HepG2 (cell line): ENCODE data around the gene HAP1. TPM values are rescaled to one million over a fixed set of nuclear protein-coding genes. Genes with fewer than 3 reads are reported as not detected.

ENCODE experiments used
- BRCA1 ChIP-seq: sonication (generic); formaldehyde crosslinking; IDR thresholded peaks from 2 replicates; pipeline ENCODE4 v1.4.0; 2020; ENCODE audit warnings: missing genetic modification reagents
- CERS6 ChIP-seq: sonication (generic); formaldehyde crosslinking; IDR thresholded peaks from 2 replicates; pipeline ENCODE4 v1.5.0; 2020; ENCODE audit warnings: missing genetic modification reagents
- DBP ChIP-seq: sonication (generic); formaldehyde crosslinking; IDR thresholded peaks from 2 replicates; pipeline ENCODE4 v1.4.0; 2020; ENCODE audit warnings: missing genetic modification reagents; ENCODE audit errors: not compliant biosample characterization
- GMEB1 ChIP-seq: sonication (generic); formaldehyde crosslinking; IDR thresholded peaks from 2 replicates; pipeline ENCODE4 v1.5.1; 2020; ENCODE audit warnings: missing genetic modification reagents, mild to moderate bottlenecking, borderline replicate concordance
- NR2C2 ChIP-seq: sonication (generic); formaldehyde crosslinking; IDR thresholded peaks from 2 replicates; pipeline ENCODE4 v1.4.0; 2020; ENCODE audit warnings: missing genetic modification reagents, mild to moderate bottlenecking, moderate library complexity, borderline replicate concordance
- U2AF1 ChIP-seq: fragments of 200-400 bp; formaldehyde crosslinking; optimal IDR thresholded peaks from 2 replicates; pipeline ENCODE3; 2017; ENCODE audit warnings: mild to moderate bottlenecking, low read depth, low read length
- ZNF431 ChIP-seq: sonication (generic); formaldehyde crosslinking; IDR thresholded peaks from 2 replicates; pipeline ENCODE4 v1.9.0; 2022; ENCODE audit warnings: missing genetic modification reagents, low read depth, mild to moderate bottlenecking, borderline replicate concordance
- ZNF616 ChIP-seq: sonication (generic); formaldehyde crosslinking; IDR thresholded peaks from 2 replicates; pipeline ENCODE4 v1.5.0; 2020; ENCODE audit warnings: low read depth, mild to moderate bottlenecking, missing genetic modification reagents
- ZNF75D ChIP-seq: sonication (generic); formaldehyde crosslinking; IDR thresholded peaks from 2 replicates; pipeline ENCODE4 v1.8.1; 2023; ENCODE audit warnings: missing genetic modification reagents, mild to moderate bottlenecking, borderline replicate concordance
- ZNF766 ChIP-seq: sonication (generic); formaldehyde crosslinking; IDR thresholded peaks from 2 replicates; pipeline ENCODE4 v1.5.0; 2020; ENCODE audit warnings: missing genetic modification reagents, borderline replicate concordance
- polyA plus RNA-seq, 8 experiments: library from polyadenylated mRNA; depleted of rRNA in 3 of 8; stranded (reverse) in 7 of 8; unstranded in 1 of 8; fragments of >200 nt; fragmentation: Illumina TruSeq in 4 of 8; extraction: Trizol in 4 of 8; gene quantifications; 2 replicates each; pipeline versions ENCODE4 v1.2.1 to v1.2.3, GENCODE V29; 2011 to 2016; ENCODE audit warnings: low read depth in 4 of 8, missing spikeins in 1 of 8, mixed read lengths in 1 of 8; ENCODE audit not compliant: insufficient read depth in 1 of 8
- total RNA-seq, 5 experiments: library from RNA; depleted of rRNA; stranded (reverse); fragments of >200 nt; fragmentation: Illumina TruSeq; extraction: Trizol; gene quantifications; 2 replicates each; pipeline ENCODE4 v1.2.3, GENCODE V29; 2016; ENCODE audit warnings: low read depth in 1 of 5
- TF ChIP-seq, protein P1 (sequence below): sonication (generic); formaldehyde crosslinking; IDR thresholded peaks from 2 replicates; pipeline ENCODE4 v1.4.0; 2020; ENCODE audit warnings: low read depth, mild to moderate bottlenecking, missing genetic modification reagents
- TF ChIP-seq, protein P2 (sequence below): sonication (generic); formaldehyde crosslinking; IDR thresholded peaks from 2 replicates; pipeline ENCODE4 v1.4.0; 2020; ENCODE audit warnings: missing genetic modification reagents
- TF ChIP-seq, protein P3 (sequence below): sonication (generic); formaldehyde crosslinking; IDR thresholded peaks from 2 replicates; pipeline ENCODE4 v1.9.0; 2021; ENCODE audit warnings: missing genetic modification reagents, mild to moderate bottlenecking, borderline replicate concordance
- TF ChIP-seq, protein P4 (sequence below): sonication (generic); formaldehyde crosslinking; IDR thresholded peaks from 2 replicates; pipeline ENCODE4 v1.9.0; 2021; ENCODE audit warnings: missing genetic modification reagents, borderline replicate concordance

The HAP1 gene
- total and polyA plus RNA-seq, 2 of the 13 experiments (the other 11 are each of a cell fraction or from before 2014, with no cell fraction given), result 0.07 TPM

DNA sequence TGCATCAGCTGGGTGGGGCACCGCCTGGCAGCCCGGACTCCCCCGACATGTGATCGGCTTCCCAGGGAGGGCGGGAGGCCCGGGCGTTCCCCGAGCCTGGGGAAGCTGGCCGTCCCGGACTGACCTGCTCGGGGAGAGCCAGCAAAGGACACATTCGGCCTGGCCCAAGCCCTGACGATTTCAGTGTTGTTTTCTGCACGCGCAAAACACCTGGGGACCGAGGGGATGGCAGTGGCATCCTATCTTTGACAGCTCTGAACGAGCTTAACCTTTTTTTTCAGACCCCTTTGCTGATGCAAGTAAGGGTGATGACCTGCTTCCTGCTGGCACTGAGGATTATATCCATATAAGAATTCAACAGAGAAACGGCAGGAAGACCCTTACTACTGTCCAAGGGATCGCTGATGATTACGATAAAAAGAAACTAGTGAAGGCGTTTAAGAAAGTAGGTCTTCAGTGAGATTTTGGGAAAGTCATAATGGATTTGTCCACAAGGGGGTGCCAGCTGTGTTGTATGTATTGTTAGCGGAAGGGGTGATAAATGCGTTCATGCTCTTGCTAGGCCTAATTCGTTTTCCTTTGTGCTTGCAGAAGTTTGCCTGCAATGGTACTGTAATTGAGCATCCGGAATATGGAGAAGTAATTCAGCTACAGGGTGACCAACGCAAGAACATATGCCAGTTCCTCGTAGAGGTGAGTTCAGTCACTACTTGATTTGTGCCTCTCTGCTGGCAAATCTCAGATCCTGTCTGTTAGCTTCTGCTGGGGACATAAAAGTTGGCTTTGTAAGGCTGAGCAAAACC, 44.7 kb downstream of the HAP1 start (continued):
- TF ChIP-seq, protein P1, sequence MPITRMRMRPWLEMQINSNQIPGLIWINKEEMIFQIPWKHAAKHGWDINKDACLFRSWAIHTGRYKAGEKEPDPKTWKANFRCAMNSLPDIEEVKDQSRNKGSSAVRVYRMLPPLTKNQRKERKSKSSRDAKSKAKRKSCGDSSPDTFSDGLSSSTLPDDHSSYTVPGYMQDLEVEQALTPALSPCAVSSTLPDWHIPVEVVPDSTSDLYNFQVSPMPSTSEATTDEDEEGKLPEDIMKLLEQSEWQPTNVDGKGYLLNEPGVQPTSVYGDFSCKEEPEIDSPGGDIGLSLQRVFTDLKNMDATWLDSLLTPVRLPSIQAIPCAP, result no peak
- no peak for TF ChIP-seq ZNF616 (CRISPR knock-in tag)
- TF ChIP-seq CERS6 (CRISPR knock-in tag), result no peak
- no peak for TF ChIP-seq NR2C2 (CRISPR knock-in tag)
- TF ChIP-seq, protein P2, sequence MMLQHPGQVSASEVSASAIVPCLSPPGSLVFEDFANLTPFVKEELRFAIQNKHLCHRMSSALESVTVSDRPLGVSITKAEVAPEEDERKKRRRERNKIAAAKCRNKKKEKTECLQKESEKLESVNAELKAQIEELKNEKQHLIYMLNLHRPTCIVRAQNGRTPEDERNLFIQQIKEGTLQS (CRISPR knock-in tag), result no peak
- no peak for TF ChIP-seq BRCA1
- TF ChIP-seq, protein P3, sequence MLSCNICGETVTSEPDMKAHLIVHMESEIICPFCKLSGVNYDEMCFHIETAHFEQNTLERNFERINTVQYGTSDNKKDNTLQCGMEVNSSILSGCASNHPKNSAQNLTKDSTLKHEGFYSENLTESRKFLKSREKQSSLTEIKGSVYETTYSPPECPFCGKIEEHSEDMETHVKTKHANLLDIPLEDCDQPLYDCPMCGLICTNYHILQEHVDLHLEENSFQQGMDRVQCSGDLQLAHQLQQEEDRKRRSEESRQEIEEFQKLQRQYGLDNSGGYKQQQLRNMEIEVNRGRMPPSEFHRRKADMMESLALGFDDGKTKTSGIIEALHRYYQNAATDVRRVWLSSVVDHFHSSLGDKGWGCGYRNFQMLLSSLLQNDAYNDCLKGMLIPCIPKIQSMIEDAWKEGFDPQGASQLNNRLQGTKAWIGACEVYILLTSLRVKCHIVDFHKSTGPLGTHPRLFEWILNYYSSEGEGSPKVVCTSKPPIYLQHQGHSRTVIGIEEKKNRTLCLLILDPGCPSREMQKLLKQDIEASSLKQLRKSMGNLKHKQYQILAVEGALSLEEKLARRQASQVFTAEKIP (CRISPR knock-in tag), result no peak
- peak; percentile 83; the same call in 1 of the 2 replicates for TF ChIP-seq ZNF431
- TF ChIP-seq, protein P4, sequence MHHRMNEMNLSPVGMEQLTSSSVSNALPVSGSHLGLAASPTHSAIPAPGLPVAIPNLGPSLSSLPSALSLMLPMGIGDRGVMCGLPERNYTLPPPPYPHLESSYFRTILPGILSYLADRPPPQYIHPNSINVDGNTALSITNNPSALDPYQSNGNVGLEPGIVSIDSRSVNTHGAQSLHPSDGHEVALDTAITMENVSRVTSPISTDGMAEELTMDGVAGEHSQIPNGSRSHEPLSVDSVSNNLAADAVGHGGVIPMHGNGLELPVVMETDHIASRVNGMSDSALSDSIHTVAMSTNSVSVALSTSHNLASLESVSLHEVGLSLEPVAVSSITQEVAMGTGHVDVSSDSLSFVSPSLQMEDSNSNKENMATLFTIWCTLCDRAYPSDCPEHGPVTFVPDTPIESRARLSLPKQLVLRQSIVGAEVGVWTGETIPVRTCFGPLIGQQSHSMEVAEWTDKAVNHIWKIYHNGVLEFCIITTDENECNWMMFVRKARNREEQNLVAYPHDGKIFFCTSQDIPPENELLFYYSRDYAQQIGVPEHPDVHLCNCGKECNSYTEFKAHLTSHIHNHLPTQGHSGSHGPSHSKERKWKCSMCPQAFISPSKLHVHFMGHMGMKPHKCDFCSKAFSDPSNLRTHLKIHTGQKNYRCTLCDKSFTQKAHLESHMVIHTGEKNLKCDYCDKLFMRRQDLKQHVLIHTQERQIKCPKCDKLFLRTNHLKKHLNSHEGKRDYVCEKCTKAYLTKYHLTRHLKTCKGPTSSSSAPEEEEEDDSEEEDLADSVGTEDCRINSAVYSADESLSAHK (CRISPR knock-in tag), result no peak
- TF ChIP-seq ZNF75D (CRISPR knock-in tag), result no peak
- TF ChIP-seq DBP (CRISPR knock-in tag), result no peak
- no peak for TF ChIP-seq GMEB1 (CRISPR knock-in tag)
- no peak for TF ChIP-seq U2AF1
- TF ChIP-seq ZNF766 (CRISPR knock-in tag), result peak; percentile 70; the same call in 1 of the 2 replicates
